ENCODE results near the gene PEX10. TPM values are rescaled to one million over a fixed set of nuclear protein-coding genes. Genes with fewer than 3 reads are reported as not detected.

PEX10 gene
- total RNA-seq, 6 experiments from 2014 or later = 7.4 to 24.3 (median 10.5) TPM

Other genes with a start within 250 kb of the PEX10 start
- 10 to 100 TPM; 18.9 to 26.0 (median 24.4) TPM for gene FAAP20, start 217.8 kb downstream of the PEX10 start, total RNA-seq
- 10 to 100 TPM; 23.7 to 84.8 (median 31.4) TPM for gene SKI, start 184.2 kb downstream of the PEX10 start, total RNA-seq
- 1 to 10 TPM; 3.1 to 7.1 (median 4.5) TPM for gene MORN1, start 21.0 kb downstream of the PEX10 start, total RNA-seq
- gene RER1, start 20.7 kb downstream of the PEX10 start, total RNA-seq = 100 to 1,000 TPM in 4 of 6 experiments, 10 to 100 TPM in 2; 76.5 to 166 (median 122) TPM
- 1 to 10 TPM in 5 of 6 experiments, under 1 TPM in 1; 0.37 to 4.6 (median 2.3) TPM for gene PLCH2, start 63.7 kb upstream of the PEX10 start, total RNA-seq
- 10 to 100 TPM in 5 of 6 experiments, 1 to 10 TPM in 1; 9.6 to 18.9 (median 13.4) TPM for gene PANK4, start 114.0 kb upstream of the PEX10 start, total RNA-seq
- under 1 TPM in 2 of 6 experiments, not detected in 4; 0.18 to 0.25 TPM for gene HES5, start 117.7 kb upstream of the PEX10 start, total RNA-seq
- gene TNFRSF14, start 143.8 kb upstream of the PEX10 start, total RNA-seq = 10 to 100 TPM; 31.0 to 54.8 (median 41.1) TPM
- gene PRXL2B, start 174.2 kb upstream of the PEX10 start, total RNA-seq = 10 to 100 TPM in 3 of 6 experiments, 1 to 10 TPM in 3; 5.1 to 18.6 (median 11.1) TPM
- gene MMEL1, start 220.5 kb upstream of the PEX10 start, total RNA-seq = 1 to 10 TPM in 2 of 6 experiments, not detected in 4; 1.2 to 2.0 TPM